Kidney epithelial cell (primary cell): ENCODE data around the gene TM9SF2. TPM values are rescaled to one million over a fixed set of nuclear protein-coding genes. Genes with fewer than 3 reads are reported as not detected.
"Not testable (repeated sequence)": the region's sequence is repeated elsewhere in the genome, so short reads cannot be mapped to it uniquely, and the experiment has no call there.

Source experiments
- DNase-seq: peaks from one replicate; pipeline ENCODE4 v3.0.0-alpha.2; 2010; ENCODE audit warnings: low read depth
- H3K27me3 ChIP-seq: 2 replicates; pipeline ENCODE4 v1.6.0; 2011; ENCODE audit warnings: low read length; ENCODE audit not compliant: control insufficient read depth, insufficient read depth
- H3K36me3 ChIP-seq: 2 replicates; pipeline ENCODE4 v1.5.1; 2011; ENCODE audit warnings: low read length; ENCODE audit not compliant: control insufficient read depth, insufficient read depth
- H3K4me3 ChIP-seq: 2 replicates; pipeline ENCODE4 v1.5.1; 2011; ENCODE audit warnings: low read depth, mild to moderate bottlenecking, control low read depth, low read length
- total RNA-seq: library from RNA; depleted of rRNA; stranded (reverse); fragments of >200 nt; gene quantifications from 2 replicates; pipeline ENCODE4 v1.2.3, GENCODE V29; 2015
- TF ChIP-seq, protein P1 (sequence below): IDR thresholded peaks from 2 replicates; pipeline ENCODE4 v1.5.1; 2011; ENCODE audit warnings: mild to moderate bottlenecking, moderate library complexity, low read length, control low read depth, inconsistent platforms; ENCODE audit not compliant: insufficient read depth, poor library complexity, severe bottlenecking

Gene TM9SF2
- total RNA-seq, 1 donor from 2014 or later = 137 TPM

DNA sequence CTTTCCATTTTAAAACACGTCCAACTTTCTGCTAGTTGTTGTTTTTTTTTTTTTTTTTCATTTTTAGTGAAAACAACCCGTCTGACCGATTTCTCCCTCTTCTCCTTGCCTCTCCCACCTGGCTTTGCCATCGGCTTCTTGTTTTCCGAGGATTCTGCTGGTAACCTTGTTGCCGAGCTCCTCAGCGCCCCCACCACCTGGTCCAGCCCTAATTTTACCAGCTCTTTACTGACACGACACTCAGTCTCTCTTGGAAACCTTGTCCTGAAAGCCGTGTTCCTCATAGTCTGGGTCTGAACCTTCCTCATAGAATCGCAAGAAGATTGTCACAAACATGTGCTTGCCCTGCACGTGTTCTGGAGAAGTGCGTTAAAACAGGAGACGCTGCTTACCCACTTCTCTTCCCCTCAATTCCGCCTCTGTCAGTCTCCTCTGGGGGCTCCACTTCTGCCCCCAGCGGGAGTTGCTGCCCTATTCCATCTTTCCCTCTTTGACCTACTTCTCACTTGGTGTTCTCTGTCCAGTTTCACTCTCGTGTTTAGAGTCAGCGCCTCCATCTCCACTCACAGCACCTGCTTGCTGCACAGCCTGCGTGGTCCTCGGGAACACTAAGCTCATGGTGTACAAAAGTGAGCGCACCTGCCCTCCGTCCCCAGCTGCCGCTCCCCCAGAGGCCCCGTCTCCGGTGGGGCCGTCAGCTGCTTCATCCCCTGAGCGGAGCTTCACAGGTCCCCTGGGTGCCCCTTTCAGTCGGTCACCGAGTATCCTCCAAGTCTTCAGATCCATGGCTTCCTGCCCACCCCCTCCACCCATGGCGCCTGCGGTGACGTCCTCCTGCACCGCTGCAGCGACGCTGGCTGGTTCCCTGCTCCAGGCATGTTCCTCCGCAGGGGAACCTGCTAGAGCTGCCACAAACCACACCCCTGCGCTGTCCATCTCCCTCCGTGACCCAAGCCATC is 65.1 kb downstream of the TM9SF2 start:
- Histone ChIP-seq H3K27me3 (no peaks in the 10 kb centered on the region), H3K4me3 (no peak overlapping the region), H3K36me3 (peaks cover 1% of the 10 kb centered on the region)
- TF ChIP-seq, protein P1, sequence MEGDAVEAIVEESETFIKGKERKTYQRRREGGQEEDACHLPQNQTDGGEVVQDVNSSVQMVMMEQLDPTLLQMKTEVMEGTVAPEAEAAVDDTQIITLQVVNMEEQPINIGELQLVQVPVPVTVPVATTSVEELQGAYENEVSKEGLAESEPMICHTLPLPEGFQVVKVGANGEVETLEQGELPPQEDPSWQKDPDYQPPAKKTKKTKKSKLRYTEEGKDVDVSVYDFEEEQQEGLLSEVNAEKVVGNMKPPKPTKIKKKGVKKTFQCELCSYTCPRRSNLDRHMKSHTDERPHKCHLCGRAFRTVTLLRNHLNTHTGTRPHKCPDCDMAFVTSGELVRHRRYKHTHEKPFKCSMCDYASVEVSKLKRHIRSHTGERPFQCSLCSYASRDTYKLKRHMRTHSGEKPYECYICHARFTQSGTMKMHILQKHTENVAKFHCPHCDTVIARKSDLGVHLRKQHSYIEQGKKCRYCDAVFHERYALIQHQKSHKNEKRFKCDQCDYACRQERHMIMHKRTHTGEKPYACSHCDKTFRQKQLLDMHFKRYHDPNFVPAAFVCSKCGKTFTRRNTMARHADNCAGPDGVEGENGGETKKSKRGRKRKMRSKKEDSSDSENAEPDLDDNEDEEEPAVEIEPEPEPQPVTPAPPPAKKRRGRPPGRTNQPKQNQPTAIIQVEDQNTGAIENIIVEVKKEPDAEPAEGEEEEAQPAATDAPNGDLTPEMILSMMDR = no peak
- no peak for DNase-seq

DNA sequence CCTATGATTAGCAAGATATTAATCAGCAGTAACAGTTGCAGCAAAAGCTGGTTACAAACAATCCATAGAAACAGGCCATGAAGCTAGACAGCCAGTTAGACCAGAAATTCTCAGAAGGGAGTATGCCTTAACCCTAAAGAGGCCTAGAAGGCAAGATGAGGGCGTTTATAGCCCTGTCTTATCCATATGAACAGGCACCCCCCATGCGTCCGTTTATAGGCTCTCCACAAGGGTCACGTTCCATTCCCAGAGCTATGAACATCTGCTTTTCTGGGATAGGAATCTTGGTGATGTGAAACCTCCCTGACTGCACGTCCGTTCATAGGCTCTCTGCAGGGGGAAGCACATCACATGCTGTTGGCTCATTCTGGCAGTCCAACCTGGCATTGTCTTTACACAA is 67.6 kb downstream of the TM9SF2 start:
- not testable (repeated sequence) for H3K36me3 ChIP-seq

DNA sequence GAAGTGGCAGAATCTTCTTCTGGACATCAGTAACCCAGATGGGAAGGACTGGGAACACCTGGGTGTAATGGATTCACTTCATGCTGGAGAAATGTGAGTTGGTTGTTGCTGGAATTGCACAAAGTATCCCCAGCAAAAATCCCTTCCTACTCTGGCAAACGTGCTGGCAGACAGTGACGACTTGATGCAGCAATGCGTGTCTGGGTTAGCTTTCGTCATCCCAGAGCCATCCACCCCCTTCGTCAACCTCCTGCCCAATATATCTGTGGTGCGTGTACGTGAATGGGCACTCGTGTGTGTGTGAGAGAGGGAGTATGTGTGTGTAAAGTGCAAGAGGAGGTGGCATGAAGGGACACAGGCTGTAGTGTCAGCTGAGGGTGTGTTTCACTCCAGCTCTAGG is 70.9 kb downstream of the TM9SF2 start:
- DNase-seq = peak; percentile 61
- no peaks in the 10 kb centered on the region for H3K36me3 ChIP-seq
- TF ChIP-seq, protein P1 = no peak
- no peak overlapping the region for H3K4me3 ChIP-seq
- peaks cover 3% of the 10 kb centered on the region for H3K27me3 ChIP-seq

More for the DNA sequence above, 67.6 kb downstream of the TM9SF2 start:
- H3K4me3 ChIP-seq, H3K27me3 ChIP-seq, DNase-seq: not testable (repeated sequence)

DNA sequence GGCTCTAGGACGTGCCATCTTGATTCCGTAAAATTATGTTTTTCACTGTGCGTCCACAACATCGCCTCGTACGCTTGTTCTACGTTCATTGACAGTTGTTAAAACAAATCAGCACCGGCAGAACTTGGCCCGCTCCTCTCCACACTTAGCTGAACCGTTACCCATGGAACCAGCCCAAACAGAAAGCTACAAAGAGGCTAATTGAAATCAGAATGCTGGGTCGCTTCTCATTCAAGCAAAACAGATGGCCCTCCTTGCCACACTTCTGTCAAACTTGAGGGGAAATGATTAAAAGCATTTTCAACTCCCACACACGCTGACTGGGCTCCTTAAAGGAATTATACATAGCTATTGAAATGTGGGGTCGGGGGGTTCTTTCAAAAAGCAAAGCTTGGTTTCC is 71.6 kb downstream of the TM9SF2 start:
- Histone ChIP-seq H3K27me3 (peaks cover 3% of the 10 kb centered on the region), H3K36me3 (no peaks in the 10 kb centered on the region), H3K4me3 (no peak overlapping the region)
- peak; percentile 19 for DNase-seq
- TF ChIP-seq, protein P1 = no peak

DNA sequence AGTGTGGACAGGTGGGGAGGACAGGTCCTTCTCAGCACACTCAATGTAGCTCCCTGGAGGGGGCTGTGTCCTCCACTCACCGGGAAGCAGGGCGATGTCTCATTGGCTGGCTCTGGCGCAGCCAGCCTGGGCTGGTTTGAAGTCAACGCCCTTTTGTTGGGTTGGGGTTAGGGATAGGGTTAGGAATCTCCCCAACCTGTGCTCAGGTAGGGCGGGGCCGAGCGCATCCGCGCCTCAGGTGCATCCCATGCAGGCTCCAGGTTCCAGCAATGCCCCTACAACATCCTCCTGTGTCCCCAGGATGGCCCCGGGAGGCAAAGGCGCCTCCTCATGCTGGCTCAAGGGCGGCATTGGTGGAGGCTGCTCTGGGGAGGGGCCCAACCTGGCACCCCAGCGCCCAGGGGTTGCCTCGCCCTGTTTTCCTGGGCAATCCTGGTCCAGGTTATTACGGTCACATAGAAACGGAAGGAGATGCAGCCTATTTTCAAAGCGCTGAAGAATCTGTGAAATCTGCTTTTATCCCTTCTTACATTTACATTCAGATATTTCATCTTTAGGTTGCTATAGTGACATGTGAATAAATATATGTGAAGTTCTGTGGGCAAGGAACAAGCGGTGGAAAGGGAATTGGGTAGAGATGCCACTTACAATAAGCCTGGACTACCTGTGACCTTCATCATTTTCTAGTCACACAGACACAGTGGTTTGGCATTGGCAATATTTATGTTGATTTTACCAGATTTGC is 74.3 kb downstream of the TM9SF2 start:
- Histone ChIP-seq H3K36me3 (no peaks in the 10 kb centered on the region), H3K27me3 (peaks cover 3% of the 10 kb centered on the region), H3K4me3 (no peak overlapping the region)
- no peak for DNase-seq
- TF ChIP-seq, protein P1 = no peak
